ENCODE measurements around the gene GNB4. TPM values are rescaled to one million over a fixed set of nuclear protein-coding genes. Genes with fewer than 3 reads are reported as not detected.

Gene GNB4
- total and polyA plus RNA-seq, 2 donors from 2014 or later: 3.9 to 31.0 TPM

GRCh38 chr3:179402963-179403362, 48.3 kb downstream of the GNB4 start:
- Histone ChIP-seq H3K36me3 (ENCODE audit: control insufficient read depth in 2 of 3, insufficient read depth in 3 of 3, low read length in 3 of 3) (peaks cover 0 to 4% (median 2%) of the 10 kb centered on the region in 3 donors), H3K4me1 (ENCODE audit: control insufficient read depth in 2 of 3, insufficient read depth in 2 of 3, low read depth in 1 of 3, low read length in 3 of 3) (no peaks in the 10 kb centered on the region), H3K27ac (ENCODE audit: low read depth in 2 of 2, low read length in 2 of 2) (no peak overlapping the region), H3K9me3 (ENCODE audit: control insufficient read depth in 2 of 3, insufficient read depth in 1 of 3, low read length in 3 of 3) (no peaks in the 10 kb centered on the region), H3K9ac (ENCODE audit: low read length in 3 of 3) (no peak overlapping the region), H3K27me3 (ENCODE audit: control insufficient read depth, insufficient read depth, low read length) (no peaks in the 10 kb centered on the region), H3K4me3 (ENCODE audit: low read length in 3 of 3) (no peak overlapping the region)
- TF ChIP-seq, protein P1, sequence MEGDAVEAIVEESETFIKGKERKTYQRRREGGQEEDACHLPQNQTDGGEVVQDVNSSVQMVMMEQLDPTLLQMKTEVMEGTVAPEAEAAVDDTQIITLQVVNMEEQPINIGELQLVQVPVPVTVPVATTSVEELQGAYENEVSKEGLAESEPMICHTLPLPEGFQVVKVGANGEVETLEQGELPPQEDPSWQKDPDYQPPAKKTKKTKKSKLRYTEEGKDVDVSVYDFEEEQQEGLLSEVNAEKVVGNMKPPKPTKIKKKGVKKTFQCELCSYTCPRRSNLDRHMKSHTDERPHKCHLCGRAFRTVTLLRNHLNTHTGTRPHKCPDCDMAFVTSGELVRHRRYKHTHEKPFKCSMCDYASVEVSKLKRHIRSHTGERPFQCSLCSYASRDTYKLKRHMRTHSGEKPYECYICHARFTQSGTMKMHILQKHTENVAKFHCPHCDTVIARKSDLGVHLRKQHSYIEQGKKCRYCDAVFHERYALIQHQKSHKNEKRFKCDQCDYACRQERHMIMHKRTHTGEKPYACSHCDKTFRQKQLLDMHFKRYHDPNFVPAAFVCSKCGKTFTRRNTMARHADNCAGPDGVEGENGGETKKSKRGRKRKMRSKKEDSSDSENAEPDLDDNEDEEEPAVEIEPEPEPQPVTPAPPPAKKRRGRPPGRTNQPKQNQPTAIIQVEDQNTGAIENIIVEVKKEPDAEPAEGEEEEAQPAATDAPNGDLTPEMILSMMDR (IDR thresholded peaks at IDR 0.05; ENCODE audit: borderline replicate concordance, extremely low read depth, insufficient read depth): no peak
- FAIRE-seq (no peak), DNase-seq (no peak)
- intact Hi-C loops (cut with DNase I): no loop called here

DNA sequence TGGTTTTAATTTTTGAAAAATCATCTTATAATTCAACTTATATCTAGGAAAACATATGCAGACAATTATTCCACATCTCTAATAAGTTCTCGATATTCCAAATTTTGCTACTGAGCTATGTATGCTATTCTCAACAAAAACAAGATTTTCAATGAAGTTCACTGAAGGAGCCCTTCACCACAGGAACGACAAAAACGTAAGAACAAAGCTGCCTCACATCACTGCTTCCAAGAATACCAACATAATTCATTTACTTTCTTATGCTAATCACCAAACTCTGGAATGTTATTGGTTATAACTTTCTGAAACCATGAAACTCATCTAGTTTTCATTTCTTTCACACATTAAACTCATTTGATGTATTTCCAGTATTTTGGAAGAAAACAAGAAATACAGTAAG, 49.7 kb downstream of the GNB4 start:
- DNase-seq (no peak), FAIRE-seq (no peak)
- H3K9me3 ChIP-seq (ENCODE audit: control insufficient read depth in 2 of 3, insufficient read depth in 1 of 3, low read length in 3 of 3): no peaks in the 10 kb centered on the region
- TF ChIP-seq, protein P1 (IDR thresholded peaks at IDR 0.05; ENCODE audit: borderline replicate concordance, extremely low read depth, insufficient read depth): no peak
- no peaks in the 10 kb centered on the region for H3K4me1 ChIP-seq (ENCODE audit: control insufficient read depth in 2 of 3, insufficient read depth in 2 of 3, low read depth in 1 of 3, low read length in 3 of 3)
- no peak overlapping the region for H3K9ac ChIP-seq (ENCODE audit: low read length in 3 of 3)
- H3K27me3 ChIP-seq (ENCODE audit: control insufficient read depth, insufficient read depth, low read length): no peaks in the 10 kb centered on the region
- intact Hi-C loops (cut with DNase I): no loop called here
- no peak overlapping the region for H3K27ac ChIP-seq (ENCODE audit: low read depth in 2 of 2, low read length in 2 of 2)
- H3K36me3 ChIP-seq (ENCODE audit: control insufficient read depth in 2 of 3, insufficient read depth in 3 of 3, low read length in 3 of 3): peaks cover 2 to 4% (median 4%) of the 10 kb centered on the region in 3 donors
- H3K4me3 ChIP-seq (ENCODE audit: low read length in 3 of 3): no peak overlapping the region

DNA sequence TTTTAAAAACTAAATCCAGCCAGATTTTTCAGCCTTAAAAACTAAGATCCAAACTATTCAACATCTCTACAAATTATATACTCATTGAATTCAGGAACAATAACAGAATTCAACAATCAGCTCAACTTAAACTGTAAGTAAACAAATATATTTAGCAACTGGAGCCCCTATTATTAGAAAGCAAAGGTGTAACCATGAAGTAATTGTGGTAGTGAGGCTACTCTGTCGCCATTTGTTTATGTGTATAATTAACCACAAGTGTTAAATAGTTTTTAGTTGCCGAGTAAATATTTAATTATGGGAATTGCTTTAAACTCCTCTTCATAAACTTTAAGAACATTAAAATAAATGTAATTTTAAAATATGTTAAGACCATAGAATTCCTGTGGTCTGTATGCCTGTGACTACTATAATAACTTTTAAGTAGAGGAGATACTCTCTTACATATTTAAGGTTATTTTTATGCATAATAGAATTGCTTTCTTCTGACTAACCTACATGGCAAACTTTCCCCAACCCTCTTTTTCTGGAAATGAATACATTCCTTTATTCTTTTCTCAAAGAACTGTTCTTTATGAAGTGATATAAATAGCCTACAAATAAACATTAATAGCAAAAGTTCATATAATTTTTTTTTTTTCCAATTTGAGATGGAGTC, 52.6 kb downstream of the GNB4 start:
- Histone ChIP-seq H3K9ac (ENCODE audit: low read length in 3 of 3) (no peak overlapping the region), H3K36me3 (ENCODE audit: control insufficient read depth in 2 of 3, insufficient read depth in 3 of 3, low read length in 3 of 3) (peaks cover 2 to 9% (median 3%) of the 10 kb centered on the region in 3 donors), H3K9me3 (ENCODE audit: control insufficient read depth in 2 of 3, insufficient read depth in 1 of 3, low read length in 3 of 3) (no peaks in the 10 kb centered on the region), H3K4me1 (ENCODE audit: control insufficient read depth in 2 of 3, insufficient read depth in 2 of 3, low read depth in 1 of 3, low read length in 3 of 3) (no peaks in the 10 kb centered on the region), H3K4me3 (ENCODE audit: low read length in 3 of 3) (no peak overlapping the region), H3K27me3 (ENCODE audit: control insufficient read depth, insufficient read depth, low read length) (no peaks in the 10 kb centered on the region), H3K27ac (ENCODE audit: low read depth in 2 of 2, low read length in 2 of 2) (no peak overlapping the region)
- TF ChIP-seq, protein P1 (IDR thresholded peaks at IDR 0.05; ENCODE audit: borderline replicate concordance, extremely low read depth, insufficient read depth): no peak
- no peak for DNase-seq
- intact Hi-C loops (cut with DNase I): no loop called here
- FAIRE-seq: no peak

GRCh38 chr3:179391906-179392305, 59.4 kb downstream of the GNB4 start:
- H3K36me3 ChIP-seq (ENCODE audit: control insufficient read depth in 2 of 3, insufficient read depth in 3 of 3, low read length in 3 of 3): peaks cover 8 to 20% (median 11%) of the 10 kb centered on the region in 3 donors
- H3K27me3 ChIP-seq (ENCODE audit: control insufficient read depth, insufficient read depth, low read length): no peaks in the 10 kb centered on the region
- H3K4me1 ChIP-seq (ENCODE audit: control insufficient read depth in 2 of 3, insufficient read depth in 2 of 3, low read depth in 1 of 3, low read length in 3 of 3): no peaks in the 10 kb centered on the region
- no peak overlapping the region for H3K4me3 ChIP-seq (ENCODE audit: low read length in 3 of 3)
- intact Hi-C loops (cut with DNase I): no loop called here
- H3K9ac ChIP-seq (ENCODE audit: low read length in 3 of 3): no peak overlapping the region
- FAIRE-seq: no peak
- DNase-seq: no peak
- H3K27ac ChIP-seq (ENCODE audit: low read depth in 2 of 2, low read length in 2 of 2): no peak overlapping the region
- no peaks in the 10 kb centered on the region for H3K9me3 ChIP-seq (ENCODE audit: control insufficient read depth in 2 of 3, insufficient read depth in 1 of 3, low read length in 3 of 3)
- TF ChIP-seq, protein P1 (IDR thresholded peaks at IDR 0.05; ENCODE audit: borderline replicate concordance, extremely low read depth, insufficient read depth): no peak
